Measurements from ENCODE around the gene OTOP2.

DNA sequence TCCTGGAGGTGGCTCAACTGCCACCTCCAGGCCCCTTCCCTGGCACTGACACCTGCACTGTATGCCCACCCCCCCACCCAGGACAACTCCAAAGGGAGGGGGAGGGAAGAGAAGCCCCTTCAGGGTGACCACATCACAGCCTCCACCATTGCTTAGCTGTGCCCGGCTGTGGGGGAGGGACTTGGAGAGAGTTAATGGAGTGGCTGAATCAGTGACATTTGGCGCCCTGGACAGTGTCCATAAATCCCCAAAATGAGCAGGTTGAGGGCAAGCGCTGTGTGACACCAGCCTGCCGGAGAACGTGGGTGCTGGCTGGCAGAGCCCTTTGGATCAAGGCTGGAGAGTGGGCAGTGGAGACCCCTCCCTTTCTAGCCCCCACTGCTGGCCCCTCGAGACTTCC lies 1.9 kb upstream of the OTOP2 start:
- TF ChIP-seq, protein P1, sequence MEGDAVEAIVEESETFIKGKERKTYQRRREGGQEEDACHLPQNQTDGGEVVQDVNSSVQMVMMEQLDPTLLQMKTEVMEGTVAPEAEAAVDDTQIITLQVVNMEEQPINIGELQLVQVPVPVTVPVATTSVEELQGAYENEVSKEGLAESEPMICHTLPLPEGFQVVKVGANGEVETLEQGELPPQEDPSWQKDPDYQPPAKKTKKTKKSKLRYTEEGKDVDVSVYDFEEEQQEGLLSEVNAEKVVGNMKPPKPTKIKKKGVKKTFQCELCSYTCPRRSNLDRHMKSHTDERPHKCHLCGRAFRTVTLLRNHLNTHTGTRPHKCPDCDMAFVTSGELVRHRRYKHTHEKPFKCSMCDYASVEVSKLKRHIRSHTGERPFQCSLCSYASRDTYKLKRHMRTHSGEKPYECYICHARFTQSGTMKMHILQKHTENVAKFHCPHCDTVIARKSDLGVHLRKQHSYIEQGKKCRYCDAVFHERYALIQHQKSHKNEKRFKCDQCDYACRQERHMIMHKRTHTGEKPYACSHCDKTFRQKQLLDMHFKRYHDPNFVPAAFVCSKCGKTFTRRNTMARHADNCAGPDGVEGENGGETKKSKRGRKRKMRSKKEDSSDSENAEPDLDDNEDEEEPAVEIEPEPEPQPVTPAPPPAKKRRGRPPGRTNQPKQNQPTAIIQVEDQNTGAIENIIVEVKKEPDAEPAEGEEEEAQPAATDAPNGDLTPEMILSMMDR (IDR thresholded peaks at IDR 0.05; ENCODE audit: insufficient read depth, low read length, poor library complexity, severe bottlenecking), result no peak
- TF ChIP-seq EZH2phosphoT487 (conservative IDR thresholded peaks at IDR 0.05; ENCODE audit: low read length), result no peak

All from SU-DHL-6 (cell line).